Natural killer cell (primary cell): ENCODE measurements around the gene CRAT. TPM values are rescaled to one million over a fixed set of nuclear protein-coding genes. Genes with fewer than 3 reads are reported as not detected.
A peak's percentile ranks its signal among the peaks of the same experiment; 100 is the strongest.

ENCODE experiments used
- ATAC-seq, 3 donors: fragments of 150-1000 bp in 2 of 3; fragments of 200-7000 bp in 1 of 3; cut with Tn5 transposase; 1 replicate in 1 of 3; 2 replicates in 2 of 3; pipeline ENCODE4 v1.10.0; 2021; ENCODE audit warnings: mild to moderate bottlenecking in 2 of 3, moderate library complexity in 2 of 3
- DNase-seq, 2 donors: peaks; one replicate each; pipeline versions ENCODE4 v3.0.0 to v3.0.0-alpha.2; 2013 to 2021; ENCODE audit warnings: mixed read lengths in 1 of 2
- H3K27ac ChIP-seq: one replicate; pipeline ENCODE4 v1.5.1; 2013; ENCODE audit warnings: mild to moderate bottlenecking, low read length
- H3K27me3 ChIP-seq: one replicate; pipeline ENCODE4 v1.6.1; 2013; ENCODE audit warnings: low read length; ENCODE audit not compliant: control insufficient read depth, insufficient read depth
- H3K36me3 ChIP-seq: one replicate; pipeline ENCODE4 v1.6.1; 2013; ENCODE audit warnings: low read length; ENCODE audit not compliant: control insufficient read depth, insufficient read depth
- H3K4me1 ChIP-seq: one replicate; pipeline ENCODE4 v1.6.1; 2013; ENCODE audit warnings: low read length; ENCODE audit not compliant: control insufficient read depth, insufficient read depth
- H3K4me3 ChIP-seq: one replicate; pipeline ENCODE4 v1.5.1; 2013; ENCODE audit warnings: low read length
- H3K9me3 ChIP-seq: one replicate; pipeline ENCODE4 v1.6.1; 2013; ENCODE audit warnings: low read length; ENCODE audit not compliant: control insufficient read depth, insufficient read depth
- H3K27ac Mint-ChIP-seq, 2 donors: one replicate each; pipeline ENCODE4 v1.8.0; 2022; ENCODE audit warnings: mild to moderate bottlenecking in 2 of 2, mixed read lengths in 2 of 2, moderate library complexity in 1 of 2
- H3K27me3 Mint-ChIP-seq, 2 donors: one replicate each; pipeline ENCODE4 v1.8.0; 2022; ENCODE audit warnings: low read depth in 2 of 2, mixed read lengths in 2 of 2
- H3K36me3 Mint-ChIP-seq: one replicate; pipeline ENCODE4 v1.8.0; 2022; ENCODE audit warnings: mixed read lengths
- H3K4me1 Mint-ChIP-seq, 2 donors: one replicate each; pipeline ENCODE4 v1.8.0; 2022; ENCODE audit warnings: mixed read lengths in 2 of 2
- H3K4me3 Mint-ChIP-seq: one replicate; pipeline ENCODE4 v1.8.0; 2022; ENCODE audit warnings: mild to moderate bottlenecking, moderate library complexity, mixed read lengths
- H3K9me3 Mint-ChIP-seq, 2 donors: one replicate each; pipeline ENCODE4 v1.8.0; 2022; ENCODE audit warnings: mixed read lengths in 2 of 2
- WGBS: methylation state at CpG from one replicate; pipeline ENCODE4 v1.1.7; 2013; ENCODE audit warnings: missing lambda C conversion rate; ENCODE audit not compliant: insufficient coverage; 5-methylcytosine and 5-hydroxymethylcytosine counted together
- intact Hi-C: fragments of 100-400 bp; cut with micrococcal nuclease; formaldehyde crosslinking; loops from one replicate; pipeline ENCODE4 v1.14.2; 2022
- total RNA-seq, 4 donors: library from RNA; stranded (reverse); fragments of 120-200 nt in 1 of 4; gene quantifications; one replicate each; pipeline versions ENCODE4 v1.2.3 to v1.2.4, GENCODE V29; 2013 to 2022
- TF ChIP-seq, protein P1 (sequence below): fragments of 200-600 bp; IDR thresholded peaks from one replicate; pipeline ENCODE4 v1.8.0; 2022; ENCODE audit warnings: antibody characterized with exemption

Gene CRAT
- total RNA-seq, 3 donors from 2014 or later (not counting 1 experiment from before 2014, with no cell fraction given): 13.5 to 13.8 (median 13.8) TPM

DNA sequence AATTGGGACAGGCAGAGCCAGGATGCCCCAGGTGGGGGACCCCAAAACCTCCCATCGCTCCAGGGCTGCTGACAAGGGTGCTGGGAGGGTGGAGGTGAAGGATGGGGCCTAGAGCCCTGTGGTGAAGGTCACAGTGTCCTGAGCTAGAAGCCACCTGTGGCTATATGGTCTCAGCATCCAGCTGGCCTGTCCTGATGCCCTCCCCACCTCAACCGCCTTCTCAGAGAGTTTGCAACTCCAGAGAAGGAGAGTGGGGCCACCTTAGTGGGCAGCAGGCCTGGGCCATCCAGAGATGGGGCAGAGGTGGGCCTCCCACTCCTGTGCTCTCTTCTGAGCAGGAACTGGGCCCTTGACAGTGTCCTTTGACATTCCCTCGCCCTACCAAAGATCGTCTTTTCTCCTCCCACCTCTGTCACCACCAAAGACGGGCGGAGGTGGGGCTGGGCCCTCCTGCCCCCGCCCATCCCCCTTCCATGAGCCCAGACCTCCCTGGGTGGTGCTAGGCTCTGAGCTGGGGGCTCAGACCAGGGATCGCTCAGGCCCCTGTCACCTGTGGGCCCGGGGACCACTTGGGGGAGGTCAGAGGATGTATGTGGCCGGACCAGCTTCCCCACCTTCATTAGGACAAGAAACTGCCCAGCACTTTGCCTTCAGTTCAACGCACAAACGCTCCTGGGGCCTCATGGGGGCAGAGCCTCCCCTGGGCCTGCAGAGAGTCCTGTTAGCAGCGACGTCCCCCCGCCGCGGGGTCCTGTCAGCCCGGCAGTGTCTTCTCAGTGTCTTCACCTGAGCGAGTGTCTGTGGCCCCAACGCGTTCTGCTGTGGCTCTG, 39.7 kb downstream of the CRAT start:
- intact Hi-C loops: no loop called here
- 81% methylated on average over 21 of the region's 21 CpGs for WGBS
- Mint-ChIP-seq H3K36me3 (no peaks in the 10 kb centered on the region), H3K9me3 (no peaks in the 10 kb centered on the region), H3K4me3 (no peak overlapping the region), H3K4me1 (peaks cover 17 to 25% of the 10 kb centered on the region in 2 donors), H3K27me3 (no peaks in the 10 kb centered on the region), H3K27ac (peak overlapping the region in 1 of 2 donors; percentile 94)
- peaks cover 45% of the 10 kb centered on the region for H3K4me1 ChIP-seq
- no peaks in the 10 kb centered on the region for H3K9me3 ChIP-seq
- no peaks in the 10 kb centered on the region for H3K27me3 ChIP-seq
- ATAC-seq (no peak), DNase-seq (no peak)
- H3K36me3 ChIP-seq: peaks cover 4% of the 10 kb centered on the region
- H3K27ac ChIP-seq: no peak overlapping the region
- TF ChIP-seq, protein P1, sequence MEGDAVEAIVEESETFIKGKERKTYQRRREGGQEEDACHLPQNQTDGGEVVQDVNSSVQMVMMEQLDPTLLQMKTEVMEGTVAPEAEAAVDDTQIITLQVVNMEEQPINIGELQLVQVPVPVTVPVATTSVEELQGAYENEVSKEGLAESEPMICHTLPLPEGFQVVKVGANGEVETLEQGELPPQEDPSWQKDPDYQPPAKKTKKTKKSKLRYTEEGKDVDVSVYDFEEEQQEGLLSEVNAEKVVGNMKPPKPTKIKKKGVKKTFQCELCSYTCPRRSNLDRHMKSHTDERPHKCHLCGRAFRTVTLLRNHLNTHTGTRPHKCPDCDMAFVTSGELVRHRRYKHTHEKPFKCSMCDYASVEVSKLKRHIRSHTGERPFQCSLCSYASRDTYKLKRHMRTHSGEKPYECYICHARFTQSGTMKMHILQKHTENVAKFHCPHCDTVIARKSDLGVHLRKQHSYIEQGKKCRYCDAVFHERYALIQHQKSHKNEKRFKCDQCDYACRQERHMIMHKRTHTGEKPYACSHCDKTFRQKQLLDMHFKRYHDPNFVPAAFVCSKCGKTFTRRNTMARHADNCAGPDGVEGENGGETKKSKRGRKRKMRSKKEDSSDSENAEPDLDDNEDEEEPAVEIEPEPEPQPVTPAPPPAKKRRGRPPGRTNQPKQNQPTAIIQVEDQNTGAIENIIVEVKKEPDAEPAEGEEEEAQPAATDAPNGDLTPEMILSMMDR: no peak
- H3K4me3 ChIP-seq: no peak overlapping the region

GRCh38 chr9:129069862-129070641, 40.5 kb downstream of the CRAT start:
- Mint-ChIP-seq H3K27me3 (no peaks in the 10 kb centered on the region), H3K36me3 (no peaks in the 10 kb centered on the region), H3K4me1 (peaks cover 17 to 25% of the 10 kb centered on the region in 2 donors), H3K9me3 (no peaks in the 10 kb centered on the region), H3K27ac (peak overlapping the region; percentile 87 to 94), H3K4me3 (no peak overlapping the region)
- H3K4me1 ChIP-seq: peaks cover 45% of the 10 kb centered on the region
- H3K27me3 ChIP-seq: no peaks in the 10 kb centered on the region
- intact Hi-C loops: loop anchor here (1.0 kb wide), 1 partner anchor 11 kb away; the partner anchor contains the start of gene DOLPP1
- ATAC-seq: no peak
- WGBS: 71% methylated on average over 23 of the region's 26 CpGs
- H3K27ac ChIP-seq: peak overlapping the region; percentile 74
- H3K36me3 ChIP-seq: peaks cover 8% of the 10 kb centered on the region
- DNase-seq: no peak
- H3K4me3 ChIP-seq: no peak overlapping the region
- no peaks in the 10 kb centered on the region for H3K9me3 ChIP-seq
- TF ChIP-seq, protein P1: no peak

DNA sequence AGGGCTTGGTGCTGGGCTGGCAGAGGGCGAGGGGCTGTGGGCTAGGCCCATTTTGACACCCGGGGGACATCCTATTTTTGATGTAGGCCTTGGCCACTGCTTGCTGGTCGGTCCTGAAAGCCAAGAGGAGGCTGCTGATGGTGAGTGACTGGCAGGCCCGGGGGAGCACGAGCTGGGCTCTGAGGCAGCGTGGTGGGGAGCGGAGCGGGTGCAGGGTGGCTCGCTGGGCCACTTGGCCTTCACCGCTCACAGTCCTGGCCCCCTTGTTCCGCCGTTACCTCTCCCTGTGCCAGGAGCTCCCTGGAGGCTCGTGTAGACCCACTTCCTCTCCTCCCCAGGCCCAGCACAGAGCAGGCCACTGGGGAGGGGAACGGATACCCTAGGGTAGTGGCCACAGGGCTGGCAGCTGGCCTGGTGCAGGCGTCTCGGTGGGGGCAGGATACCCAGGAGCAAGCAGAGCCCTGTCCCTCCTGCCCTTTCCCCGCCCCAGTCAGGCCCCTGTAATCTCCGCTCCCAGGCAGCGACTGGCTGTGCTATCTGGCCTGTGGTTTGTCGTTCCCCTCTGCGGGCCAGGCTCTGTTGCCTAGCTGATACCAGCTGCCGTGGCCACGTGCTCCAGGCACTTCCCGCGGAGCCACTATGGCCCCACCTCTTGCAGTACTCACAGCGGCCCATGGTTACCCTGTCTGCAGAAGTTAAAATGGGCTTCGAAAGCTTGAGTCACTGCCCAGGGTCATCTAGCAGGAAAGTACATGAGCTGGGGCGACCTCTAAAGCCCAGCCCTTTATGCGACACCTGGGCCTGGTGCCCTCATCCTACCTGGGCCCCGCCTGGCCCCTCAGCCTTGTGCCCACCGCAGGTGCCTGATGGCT, 41.4 kb downstream of the CRAT start:
- DNase-seq (peak; percentile 68 to 78), ATAC-seq (peak; percentile 96 to 98 (median 97))
- no peaks in the 10 kb centered on the region for H3K27me3 ChIP-seq
- intact Hi-C loops: loop anchor here (1.0 kb wide), 1 partner anchor 12 kb away; the partner anchor contains the start of gene DOLPP1
- H3K4me1 ChIP-seq: peaks cover 45% of the 10 kb centered on the region
- Mint-ChIP-seq H3K27ac (peak overlapping the region; percentile 87 to 94), H3K9me3 (no peaks in the 10 kb centered on the region), H3K27me3 (no peaks in the 10 kb centered on the region), H3K4me1 (peaks cover 17 to 25% of the 10 kb centered on the region in 2 donors), H3K36me3 (no peaks in the 10 kb centered on the region), H3K4me3 (peak overlapping the region; percentile 75)
- peak overlapping the region; percentile 74 for H3K27ac ChIP-seq
- TF ChIP-seq, protein P1: no peak
- no peaks in the 10 kb centered on the region for H3K9me3 ChIP-seq
- H3K4me3 ChIP-seq: no peak overlapping the region
- 22% methylated on average over 31 of the region's 31 CpGs for WGBS
- peaks cover 14% of the 10 kb centered on the region for H3K36me3 ChIP-seq
